Measurements from ENCODE around the gene PRKG1.

The PRKG1 gene

GRCh38 chr10:51235865-51236264 lies 161.6 kb downstream of the PRKG1 start:
- no peaks in the 10 kb centered on the region for H3K27me3 ChIP-seq (ENCODE audit: insufficient read depth, low read length, poor library complexity, severe bottlenecking)
- H3K9ac ChIP-seq (ENCODE audit: low read depth, low read length, poor library complexity, severe bottlenecking): no peak overlapping the region
- no peak for TF ChIP-seq CTCF (conservative IDR thresholded peaks at IDR 0.05; ENCODE audit: low read length)
- TF ChIP-seq EZH2phosphoT487 (IDR thresholded peaks at IDR 0.05; ENCODE audit: borderline replicate concordance): no peak
- H3K9me2 ChIP-seq (replicated peaks; ENCODE audit: low read depth, low read length): no peaks in the 10 kb centered on the region
- no peak overlapping the region for H2AFZ ChIP-seq (ENCODE audit: low read length)
- H3K4me2 ChIP-seq (ENCODE audit: low read depth, low read length, poor library complexity, severe bottlenecking): no peak overlapping the region
- no peaks in the 10 kb centered on the region for H3K4me1 ChIP-seq (ENCODE audit: insufficient read depth, low read length, poor library complexity, severe bottlenecking)
- no peaks in the 10 kb centered on the region for H3K9me3 ChIP-seq (ENCODE audit: insufficient read depth, low read depth, low read length)
- H3F3A ChIP-seq (ENCODE audit: low read depth): no peaks in the 10 kb centered on the region
- no peak overlapping the region for H3K4me3 ChIP-seq (ENCODE audit: low read length, poor library complexity, severe bottlenecking)
- no peaks in the 10 kb centered on the region for H3K36me3 ChIP-seq (ENCODE audit: insufficient read depth, low read length)
- H3K79me2 ChIP-seq (ENCODE audit: insufficient read depth, low read length): no peaks in the 10 kb centered on the region
- H4K20me1 ChIP-seq (ENCODE audit: insufficient read depth, low read length, poor library complexity, severe bottlenecking): no peaks in the 10 kb centered on the region

DNA sequence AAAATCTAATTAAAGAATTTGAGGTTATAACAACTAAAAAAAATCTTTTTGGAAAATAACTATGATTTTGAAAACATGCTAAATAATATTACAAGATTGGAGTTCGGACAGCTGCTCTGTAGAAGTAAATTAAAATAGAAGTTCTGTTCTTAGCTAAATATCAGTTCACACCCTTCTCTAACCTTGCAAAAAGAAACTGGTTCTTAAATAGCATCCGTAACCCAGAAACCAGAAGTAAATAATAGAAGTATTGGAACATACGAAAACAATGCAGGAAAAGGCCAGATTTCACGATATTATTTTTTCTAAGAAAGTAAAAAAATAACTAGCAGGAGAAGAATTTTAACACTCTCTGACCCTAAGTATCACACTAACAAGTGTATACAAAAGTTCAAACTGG lies 164.7 kb downstream of the PRKG1 start:
- Histone ChIP-seq H3K9ac (ENCODE audit: low read depth, low read length, poor library complexity, severe bottlenecking) (no peak overlapping the region), H2AFZ (ENCODE audit: low read length) (no peak overlapping the region), H3K79me2 (ENCODE audit: insufficient read depth, low read length) (no peaks in the 10 kb centered on the region), H3K27me3 (ENCODE audit: insufficient read depth, low read length, poor library complexity, severe bottlenecking) (no peaks in the 10 kb centered on the region), H3K4me2 (ENCODE audit: low read depth, low read length, poor library complexity, severe bottlenecking) (no peak overlapping the region), H4K20me1 (ENCODE audit: insufficient read depth, low read length, poor library complexity, severe bottlenecking) (no peaks in the 10 kb centered on the region), H3K4me3 (ENCODE audit: low read length, poor library complexity, severe bottlenecking) (no peak overlapping the region), H3K9me2 (replicated peaks; ENCODE audit: low read depth, low read length) (no peaks in the 10 kb centered on the region), H3K36me3 (ENCODE audit: insufficient read depth, low read length) (no peaks in the 10 kb centered on the region), H3K9me3 (ENCODE audit: insufficient read depth, low read depth, low read length) (no peaks in the 10 kb centered on the region), H3K4me1 (ENCODE audit: insufficient read depth, low read length, poor library complexity, severe bottlenecking) (no peaks in the 10 kb centered on the region), H3F3A (ENCODE audit: low read depth) (no peaks in the 10 kb centered on the region)
- TF ChIP-seq EZH2phosphoT487 (IDR thresholded peaks at IDR 0.05; ENCODE audit: borderline replicate concordance) (no peak), CTCF (conservative IDR thresholded peaks at IDR 0.05; ENCODE audit: low read length) (no peak)

DNA sequence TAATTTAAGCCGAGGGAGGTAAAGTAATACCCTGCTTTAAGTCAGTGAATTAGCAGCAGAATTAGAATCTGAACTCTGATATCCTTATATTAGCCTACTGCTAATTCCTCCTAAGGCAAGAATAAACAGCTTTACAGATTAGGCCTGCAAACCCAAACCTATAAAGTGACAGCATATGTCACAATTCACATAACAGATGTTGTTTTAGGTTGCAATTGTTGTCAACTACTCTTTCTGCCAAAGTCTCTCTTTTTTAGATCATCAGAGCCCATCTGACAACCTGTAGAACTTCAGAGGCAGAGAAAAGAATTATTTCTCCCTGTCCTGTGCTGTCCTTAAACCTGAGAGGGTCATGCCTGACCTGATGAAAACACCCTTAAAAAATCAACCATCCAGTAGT lies 167.2 kb downstream of the PRKG1 start:
- H3K9me3 ChIP-seq (ENCODE audit: insufficient read depth, low read depth, low read length): no peaks in the 10 kb centered on the region
- H3K4me2 ChIP-seq (ENCODE audit: low read depth, low read length, poor library complexity, severe bottlenecking): no peak overlapping the region
- no peak overlapping the region for H2AFZ ChIP-seq (ENCODE audit: low read length)
- no peaks in the 10 kb centered on the region for H3K27me3 ChIP-seq (ENCODE audit: insufficient read depth, low read length, poor library complexity, severe bottlenecking)
- H3K36me3 ChIP-seq (ENCODE audit: insufficient read depth, low read length): no peaks in the 10 kb centered on the region
- H4K20me1 ChIP-seq (ENCODE audit: insufficient read depth, low read length, poor library complexity, severe bottlenecking): no peaks in the 10 kb centered on the region
- H3F3A ChIP-seq (ENCODE audit: low read depth): no peaks in the 10 kb centered on the region
- no peaks in the 10 kb centered on the region for H3K4me1 ChIP-seq (ENCODE audit: insufficient read depth, low read length, poor library complexity, severe bottlenecking)
- no peaks in the 10 kb centered on the region for H3K79me2 ChIP-seq (ENCODE audit: insufficient read depth, low read length)
- TF ChIP-seq EZH2phosphoT487 (IDR thresholded peaks at IDR 0.05; ENCODE audit: borderline replicate concordance) (no peak), CTCF (conservative IDR thresholded peaks at IDR 0.05; ENCODE audit: low read length) (no peak)
- no peak overlapping the region for H3K9ac ChIP-seq (ENCODE audit: low read depth, low read length, poor library complexity, severe bottlenecking)
- no peak overlapping the region for H3K4me3 ChIP-seq (ENCODE audit: low read length, poor library complexity, severe bottlenecking)
- H3K9me2 ChIP-seq (replicated peaks; ENCODE audit: low read depth, low read length): no peaks in the 10 kb centered on the region

Data from Loucy (cell line).